ENCODE results near the gene TMEM272. TPM values are rescaled to one million over a fixed set of nuclear protein-coding genes. Genes with fewer than 3 reads are reported as not detected.

Gene TMEM272
- total RNA-seq, 1 experiment from 2014 or later, result 0.15 TPM

DNA sequence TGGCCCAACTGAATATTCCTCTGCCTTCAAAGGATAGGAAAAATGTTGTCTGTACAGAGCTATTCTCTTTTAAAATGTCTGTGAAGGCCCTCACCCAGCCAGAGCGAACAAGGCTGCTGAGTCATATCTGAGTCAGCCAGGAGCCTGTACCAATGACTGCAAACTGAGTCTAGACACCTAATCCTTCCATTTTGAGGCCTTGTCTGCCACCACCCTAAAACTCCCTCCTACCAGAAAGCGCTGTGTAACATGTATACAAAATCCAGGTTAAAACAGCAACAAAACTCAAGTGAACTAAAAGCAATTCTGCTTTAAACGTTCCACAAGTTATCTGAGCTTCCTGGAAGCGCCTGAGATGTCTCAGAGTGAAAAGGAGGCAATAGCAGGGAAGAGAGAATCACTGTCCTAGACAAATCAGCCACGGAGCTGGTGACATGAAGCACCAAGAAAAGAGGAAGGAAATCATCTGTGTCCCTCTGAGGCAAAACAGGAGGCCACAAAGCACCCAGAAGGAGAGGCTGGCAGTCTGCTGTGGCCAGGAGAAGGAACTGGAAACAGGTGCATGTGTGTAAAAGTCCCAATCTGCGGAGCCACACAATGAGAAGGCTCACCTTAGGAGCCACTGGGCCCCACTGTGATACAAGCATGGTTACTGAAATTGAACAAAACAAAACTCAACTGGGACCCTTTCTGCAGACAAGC, 51.3 kb downstream of the TMEM272 start:
- Histone ChIP-seq H3K9me3 (ENCODE audit: control insufficient read depth, insufficient read depth, low read depth, low read length) (no peaks in the 10 kb centered on the region), H3K27me3 (ENCODE audit: control insufficient read depth, insufficient read depth, low read length) (no peaks in the 10 kb centered on the region), H3K4me1 (ENCODE audit: control insufficient read depth, insufficient read depth, low read length) (no peaks in the 10 kb centered on the region; the same call in 1 of the 2 replicates), H3K36me3 (ENCODE audit: control insufficient read depth, insufficient read depth, low read length) (no peaks in the 10 kb centered on the region), H3K4me3 (ENCODE audit: low read depth in 2 of 2, low read length in 2 of 2) (no peak overlapping the region), H3K27ac (ENCODE audit: low read length) (no peak overlapping the region)
- BruUV-seq (replicated peaks), result no TSS peak
- ATAC-seq, result peak; percentile 80; the same call in 1 of the 2 replicates
- intact Hi-C loops (cut with micrococcal nuclease; ENCODE audit: unreplicated experiment), result no loop called here
- in situ Hi-C loops (cut with HindIII; ENCODE audit: low pct_unique_long_range_greater_than_20kb, low sequenced_read_pairs), result no loop called here
- TF ChIP-seq, protein P1, sequence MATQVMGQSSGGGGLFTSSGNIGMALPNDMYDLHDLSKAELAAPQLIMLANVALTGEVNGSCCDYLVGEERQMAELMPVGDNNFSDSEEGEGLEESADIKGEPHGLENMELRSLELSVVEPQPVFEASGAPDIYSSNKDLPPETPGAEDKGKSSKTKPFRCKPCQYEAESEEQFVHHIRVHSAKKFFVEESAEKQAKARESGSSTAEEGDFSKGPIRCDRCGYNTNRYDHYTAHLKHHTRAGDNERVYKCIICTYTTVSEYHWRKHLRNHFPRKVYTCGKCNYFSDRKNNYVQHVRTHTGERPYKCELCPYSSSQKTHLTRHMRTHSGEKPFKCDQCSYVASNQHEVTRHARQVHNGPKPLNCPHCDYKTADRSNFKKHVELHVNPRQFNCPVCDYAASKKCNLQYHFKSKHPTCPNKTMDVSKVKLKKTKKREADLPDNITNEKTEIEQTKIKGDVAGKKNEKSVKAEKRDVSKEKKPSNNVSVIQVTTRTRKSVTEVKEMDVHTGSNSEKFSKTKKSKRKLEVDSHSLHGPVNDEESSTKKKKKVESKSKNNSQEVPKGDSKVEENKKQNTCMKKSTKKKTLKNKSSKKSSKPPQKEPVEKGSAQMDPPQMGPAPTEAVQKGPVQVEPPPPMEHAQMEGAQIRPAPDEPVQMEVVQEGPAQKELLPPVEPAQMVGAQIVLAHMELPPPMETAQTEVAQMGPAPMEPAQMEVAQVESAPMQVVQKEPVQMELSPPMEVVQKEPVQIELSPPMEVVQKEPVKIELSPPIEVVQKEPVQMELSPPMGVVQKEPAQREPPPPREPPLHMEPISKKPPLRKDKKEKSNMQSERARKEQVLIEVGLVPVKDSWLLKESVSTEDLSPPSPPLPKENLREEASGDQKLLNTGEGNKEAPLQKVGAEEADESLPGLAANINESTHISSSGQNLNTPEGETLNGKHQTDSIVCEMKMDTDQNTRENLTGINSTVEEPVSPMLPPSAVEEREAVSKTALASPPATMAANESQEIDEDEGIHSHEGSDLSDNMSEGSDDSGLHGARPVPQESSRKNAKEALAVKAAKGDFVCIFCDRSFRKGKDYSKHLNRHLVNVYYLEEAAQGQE (IDR thresholded peaks at IDR 0.05; ENCODE audit: insufficient read depth in 1 of 2, low read depth in 2 of 2, low read length in 1 of 2), result no peak
- TF ChIP-seq SIN3A (IDR thresholded peaks at IDR 0.05; ENCODE audit: borderline replicate concordance, insufficient read depth, low read depth, low read length), result no peak
- TF ChIP-seq TCF7L2 (IDR thresholded peaks at IDR 0.05; ENCODE audit: low read depth, low read length), result no peak
- TF ChIP-seq, protein P2, sequence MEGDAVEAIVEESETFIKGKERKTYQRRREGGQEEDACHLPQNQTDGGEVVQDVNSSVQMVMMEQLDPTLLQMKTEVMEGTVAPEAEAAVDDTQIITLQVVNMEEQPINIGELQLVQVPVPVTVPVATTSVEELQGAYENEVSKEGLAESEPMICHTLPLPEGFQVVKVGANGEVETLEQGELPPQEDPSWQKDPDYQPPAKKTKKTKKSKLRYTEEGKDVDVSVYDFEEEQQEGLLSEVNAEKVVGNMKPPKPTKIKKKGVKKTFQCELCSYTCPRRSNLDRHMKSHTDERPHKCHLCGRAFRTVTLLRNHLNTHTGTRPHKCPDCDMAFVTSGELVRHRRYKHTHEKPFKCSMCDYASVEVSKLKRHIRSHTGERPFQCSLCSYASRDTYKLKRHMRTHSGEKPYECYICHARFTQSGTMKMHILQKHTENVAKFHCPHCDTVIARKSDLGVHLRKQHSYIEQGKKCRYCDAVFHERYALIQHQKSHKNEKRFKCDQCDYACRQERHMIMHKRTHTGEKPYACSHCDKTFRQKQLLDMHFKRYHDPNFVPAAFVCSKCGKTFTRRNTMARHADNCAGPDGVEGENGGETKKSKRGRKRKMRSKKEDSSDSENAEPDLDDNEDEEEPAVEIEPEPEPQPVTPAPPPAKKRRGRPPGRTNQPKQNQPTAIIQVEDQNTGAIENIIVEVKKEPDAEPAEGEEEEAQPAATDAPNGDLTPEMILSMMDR (IDR thresholded peaks at IDR 0.05), result no peak
- TF ChIP-seq POLR2AphosphoS5 (IDR thresholded peaks at IDR 0.05; ENCODE audit: low read depth, low read length), result no peak
- no peak for DNase-seq (ENCODE audit: low read depth, low spot score)
- ChIA-PET POLR2A (interaction anchor here (0.6 kb wide), 1 partner anchor 328 kb away, joined by 11 read pairs; no protein-coding TSS in a partner anchor), CTCF (no interaction called here)

DNA sequence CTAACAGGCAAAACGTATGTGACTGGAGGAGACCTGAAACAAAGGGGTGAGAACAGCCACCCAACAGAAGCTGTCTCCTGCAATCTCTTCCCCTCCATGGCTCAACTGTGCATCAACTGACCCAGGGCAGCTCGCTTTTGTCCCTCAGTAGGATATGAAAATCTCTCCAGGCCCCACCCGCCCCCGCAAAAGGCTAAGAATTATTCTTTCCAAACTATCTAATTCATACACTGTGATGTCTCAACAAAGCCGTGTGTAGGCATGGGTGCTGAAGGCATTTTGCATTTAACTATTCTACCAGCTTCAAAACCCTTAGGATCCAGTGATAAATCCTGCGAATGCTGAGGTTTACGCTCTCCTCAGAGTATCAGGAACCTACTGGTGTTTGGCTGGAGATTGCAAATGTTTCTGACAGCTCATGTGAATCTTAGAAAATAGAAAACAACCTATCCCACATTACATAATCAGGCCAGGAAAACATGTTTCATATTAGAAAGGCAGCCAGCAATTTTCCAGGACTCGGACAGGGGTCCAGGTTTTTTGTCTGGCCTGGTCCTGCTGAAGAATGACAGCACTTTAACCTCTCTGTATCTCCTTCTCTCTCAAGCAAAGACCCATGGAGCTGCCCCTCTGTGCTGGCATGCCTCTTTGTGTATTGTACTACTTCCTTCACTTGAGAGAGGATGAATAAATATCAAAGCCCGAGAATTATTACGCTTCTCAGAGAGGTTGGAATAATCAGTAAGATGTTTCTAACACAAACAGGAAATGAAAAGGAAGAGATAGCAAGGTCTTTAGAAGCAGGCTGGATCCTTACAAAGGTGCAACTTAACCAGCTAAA, 58.3 kb downstream of the TMEM272 start:
- Histone ChIP-seq H3K27ac (ENCODE audit: low read length) (no peak overlapping the region), H3K4me3 (ENCODE audit: low read depth in 2 of 2, low read length in 2 of 2) (no peak overlapping the region), H3K4me1 (ENCODE audit: control insufficient read depth, insufficient read depth, low read length) (no peaks in the 10 kb centered on the region), H3K36me3 (ENCODE audit: control insufficient read depth, insufficient read depth, low read length) (no peaks in the 10 kb centered on the region), H3K27me3 (ENCODE audit: control insufficient read depth, insufficient read depth, low read length) (no peaks in the 10 kb centered on the region), H3K9me3 (ENCODE audit: control insufficient read depth, insufficient read depth, low read depth, low read length) (no peaks in the 10 kb centered on the region)
- ChIA-PET CTCF (no interaction called here), POLR2A (no interaction called here)
- BruUV-seq (replicated peaks), result no TSS peak
- no peak for ATAC-seq
- TF ChIP-seq, protein P1 (IDR thresholded peaks at IDR 0.05; ENCODE audit: insufficient read depth in 1 of 2, low read depth in 2 of 2, low read length in 1 of 2), result no peak
- no peak for TF ChIP-seq POLR2AphosphoS5 (IDR thresholded peaks at IDR 0.05; ENCODE audit: low read depth, low read length)
- no peak for TF ChIP-seq SIN3A (IDR thresholded peaks at IDR 0.05; ENCODE audit: borderline replicate concordance, insufficient read depth, low read depth, low read length)
- TF ChIP-seq, protein P2 (IDR thresholded peaks at IDR 0.05), result no peak
- TF ChIP-seq TCF7L2 (IDR thresholded peaks at IDR 0.05; ENCODE audit: low read depth, low read length), result no peak
- in situ Hi-C loops (cut with HindIII; ENCODE audit: low pct_unique_long_range_greater_than_20kb, low sequenced_read_pairs), result no loop called here
- no peak for DNase-seq (ENCODE audit: low read depth, low spot score)
- intact Hi-C loops (cut with micrococcal nuclease; ENCODE audit: unreplicated experiment), result no loop called here

Measured in Panc1 (cell line).